Astrocyte of the spinal cord (primary cell): ENCODE results near the gene TDRD10.

Experiments
- DNase-seq: peaks from one replicate; pipeline ENCODE4 v3.0.0; 2011; ENCODE audit warnings: low read depth, low spot score
- H3K4me3 ChIP-seq: 2 replicates; pipeline ENCODE4 v1.5.1; 2011; ENCODE audit warnings: low read depth, mild to moderate bottlenecking, low read length, moderate library complexity
- in situ Hi-C: cut with HindIII; loops from 2 replicates; pipeline ENCODE4 v1.10.0; 2017; ENCODE audit warnings: low sequenced_read_pairs
- TF ChIP-seq, protein P1 (sequence below): IDR thresholded peaks from 2 replicates; pipeline ENCODE4 v1.5.1; 2012; ENCODE audit warnings: low read depth, mild to moderate bottlenecking, low read length, inconsistent platforms

The TDRD10 gene

DNA sequence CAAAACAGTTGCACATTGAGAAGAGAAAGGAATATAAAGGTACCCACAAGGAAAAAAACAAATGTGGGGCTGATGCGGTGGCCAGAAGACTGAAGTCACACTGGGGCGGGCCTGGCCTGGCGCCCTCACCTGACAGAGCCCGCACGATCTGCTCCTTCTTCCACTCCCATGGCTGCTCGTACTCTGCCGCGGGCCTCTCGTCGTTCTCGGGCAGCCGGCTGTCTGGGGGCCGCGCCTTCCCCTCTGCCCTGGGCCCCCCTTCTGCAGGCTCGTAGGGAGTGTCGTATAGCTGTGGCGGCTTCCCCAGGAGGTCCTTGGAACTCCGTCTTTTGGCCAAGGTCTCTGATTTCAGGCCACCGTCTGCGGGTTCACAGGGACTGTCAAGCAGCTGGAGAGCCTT is 13.1 kb upstream of the TDRD10 start:
- in situ Hi-C loops: no loop called here
- no peak overlapping the region for H3K4me3 ChIP-seq
- TF ChIP-seq, protein P1, sequence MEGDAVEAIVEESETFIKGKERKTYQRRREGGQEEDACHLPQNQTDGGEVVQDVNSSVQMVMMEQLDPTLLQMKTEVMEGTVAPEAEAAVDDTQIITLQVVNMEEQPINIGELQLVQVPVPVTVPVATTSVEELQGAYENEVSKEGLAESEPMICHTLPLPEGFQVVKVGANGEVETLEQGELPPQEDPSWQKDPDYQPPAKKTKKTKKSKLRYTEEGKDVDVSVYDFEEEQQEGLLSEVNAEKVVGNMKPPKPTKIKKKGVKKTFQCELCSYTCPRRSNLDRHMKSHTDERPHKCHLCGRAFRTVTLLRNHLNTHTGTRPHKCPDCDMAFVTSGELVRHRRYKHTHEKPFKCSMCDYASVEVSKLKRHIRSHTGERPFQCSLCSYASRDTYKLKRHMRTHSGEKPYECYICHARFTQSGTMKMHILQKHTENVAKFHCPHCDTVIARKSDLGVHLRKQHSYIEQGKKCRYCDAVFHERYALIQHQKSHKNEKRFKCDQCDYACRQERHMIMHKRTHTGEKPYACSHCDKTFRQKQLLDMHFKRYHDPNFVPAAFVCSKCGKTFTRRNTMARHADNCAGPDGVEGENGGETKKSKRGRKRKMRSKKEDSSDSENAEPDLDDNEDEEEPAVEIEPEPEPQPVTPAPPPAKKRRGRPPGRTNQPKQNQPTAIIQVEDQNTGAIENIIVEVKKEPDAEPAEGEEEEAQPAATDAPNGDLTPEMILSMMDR: no peak
- DNase-seq: no peak

DNA sequence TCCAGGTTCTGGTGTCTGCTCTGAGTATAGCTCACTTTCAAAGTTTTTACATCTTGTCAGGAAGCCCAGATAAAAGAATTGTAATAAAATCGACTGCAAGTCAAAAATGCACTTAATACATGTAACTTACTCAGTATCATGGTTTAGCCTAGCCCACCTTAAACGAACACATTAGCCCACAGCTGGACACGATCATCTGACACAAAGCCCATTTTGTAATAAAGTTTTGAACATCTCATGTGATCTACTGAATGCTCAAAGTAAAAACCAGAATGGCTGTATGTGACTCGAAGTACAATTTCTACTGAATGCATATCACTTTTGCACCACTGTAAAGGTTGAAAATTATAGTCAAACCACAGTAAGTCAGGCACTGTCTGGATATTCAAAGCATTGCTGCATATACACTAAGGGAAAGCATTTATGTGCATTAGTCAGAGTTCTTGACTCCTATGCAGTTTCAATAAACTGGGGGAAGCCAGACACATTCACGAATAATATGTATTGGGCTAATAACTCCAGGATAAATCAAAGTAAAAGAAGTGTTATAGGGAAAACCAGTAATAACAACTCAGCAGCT is 12.2 kb upstream of the TDRD10 start:
- no peak for DNase-seq
- in situ Hi-C loops: no loop called here
- TF ChIP-seq, protein P1: no peak
- H3K4me3 ChIP-seq: no peak overlapping the region

DNA sequence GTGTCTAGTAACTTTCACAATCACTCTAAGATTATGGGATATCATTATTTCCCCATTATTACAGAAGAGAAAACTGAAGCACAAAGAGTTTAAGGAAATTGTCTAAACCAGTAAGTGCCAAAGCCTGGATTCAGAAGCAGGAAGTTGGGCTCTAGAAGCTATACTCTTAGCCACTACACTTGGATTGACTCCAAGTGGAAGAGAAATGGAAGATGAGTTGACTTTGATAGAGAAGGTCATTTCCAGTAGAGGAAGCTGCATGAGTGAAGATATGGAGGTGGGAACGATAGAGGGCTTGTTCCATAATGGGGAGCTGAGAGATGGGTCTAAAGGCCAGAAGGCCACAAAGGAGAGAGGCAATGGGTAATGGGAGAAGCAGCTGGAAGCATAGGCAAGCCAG is 11.7 kb upstream of the TDRD10 start:
- in situ Hi-C loops: no loop called here
- no peak for DNase-seq
- TF ChIP-seq, protein P1: no peak

GRCh38 chr1:154492115-154492514 is 9.9 kb upstream of the TDRD10 start:
- TF ChIP-seq, protein P1: no peak
- in situ Hi-C loops: no loop called here
- no peak overlapping the region for H3K4me3 ChIP-seq
- DNase-seq: no peak

More for the DNA sequence above, 11.7 kb upstream of the TDRD10 start:
- no peak overlapping the region for H3K4me3 ChIP-seq

DNA sequence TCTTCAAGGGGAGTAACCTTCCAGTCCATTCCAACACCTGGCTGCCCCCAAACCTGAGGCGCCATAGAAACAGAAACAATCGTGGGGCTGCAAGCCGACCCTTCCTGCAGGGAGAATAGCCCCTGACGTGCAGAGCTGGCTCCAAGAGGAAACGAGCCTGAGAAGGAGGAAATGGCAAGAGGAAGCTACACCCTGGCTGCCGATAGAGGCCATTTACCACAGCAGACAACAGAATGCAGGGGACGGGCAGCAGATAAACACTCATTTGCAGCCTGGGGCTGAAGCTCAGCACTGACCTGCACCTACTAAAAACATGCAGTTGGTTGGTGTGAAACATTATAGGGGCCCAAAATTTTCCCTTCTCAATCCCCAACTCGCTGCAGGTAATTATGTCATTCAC is 8.7 kb upstream of the TDRD10 start:
- H3K4me3 ChIP-seq: no peak overlapping the region
- in situ Hi-C loops: no loop called here
- TF ChIP-seq, protein P1: no peak
- DNase-seq: no peak

DNA sequence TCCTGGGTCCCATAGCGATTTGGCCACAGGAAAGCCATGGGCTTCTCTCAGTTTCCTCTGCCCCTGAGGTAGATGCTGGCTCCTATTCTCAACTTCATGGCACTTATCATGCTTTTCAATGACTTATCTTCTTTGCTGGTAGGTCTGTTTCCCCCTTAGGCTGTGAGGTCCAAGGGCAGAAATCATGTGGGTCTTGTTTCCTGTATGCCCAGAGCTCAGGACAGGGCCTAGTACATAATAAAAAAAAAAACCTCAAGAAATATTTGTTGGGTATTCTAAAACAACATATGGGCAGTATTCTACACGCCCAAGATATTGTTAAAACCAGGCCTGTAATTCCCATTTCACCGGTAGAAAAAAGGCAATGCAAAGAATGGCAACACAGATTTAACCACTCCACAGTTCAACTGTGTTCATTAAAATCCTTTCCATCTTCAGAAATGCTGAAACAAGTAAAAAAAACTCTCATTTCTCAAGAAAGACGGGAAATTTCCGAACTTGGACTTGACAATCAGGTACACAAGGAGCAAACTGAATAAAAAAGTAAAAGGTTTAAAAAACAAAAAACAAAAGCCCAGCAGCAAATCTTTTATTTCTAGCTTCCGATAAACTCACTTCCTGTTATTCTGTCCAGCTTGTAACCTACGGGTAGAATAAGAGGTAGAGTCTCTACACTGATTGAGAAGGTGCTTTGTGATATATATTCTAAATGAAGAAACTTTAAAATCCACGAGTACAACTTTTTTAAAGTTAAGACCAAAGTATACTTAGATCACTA is 6.3 kb upstream of the TDRD10 start:
- in situ Hi-C loops: no loop called here
- TF ChIP-seq, protein P1: no peak
- no peak overlapping the region for H3K4me3 ChIP-seq
- no peak for DNase-seq
